Keratinocyte (primary cell): Measurements from ENCODE around the gene SLF2. TPM values are rescaled to one million over a fixed set of nuclear protein-coding genes. Genes with fewer than 3 reads are reported as not detected.

Experiments used
- DNase-seq: peaks from one replicate; pipeline ENCODE4 v3.0.0-alpha.2; 2011; ENCODE audit warnings: low read depth, missing footprints, low spot score
- FAIRE-seq: peaks from 2 replicates; lab custom pipeline; 2011; peaks lifted over from hg19 to GRCh38; lab: Jason Lieb, UNC
- H2AFZ ChIP-seq: 2 replicates; pipeline ENCODE4 v1.6.0; 2012; ENCODE audit warnings: low read length, control low read depth, inconsistent platforms; ENCODE audit not compliant: control insufficient read depth
- H3K27ac ChIP-seq: 2 replicates; pipeline ENCODE4 v1.5.1; 2011; ENCODE audit warnings: low read length; ENCODE audit not compliant: control insufficient read depth, insufficient read depth
- H3K27me3 ChIP-seq: 3 replicates; pipeline ENCODE4 v1.6.0; 2011; ENCODE audit warnings: low read length; ENCODE audit not compliant: control insufficient read depth, insufficient read depth; ENCODE audit errors: extremely low read depth
- H3K36me3 ChIP-seq, 2 experiments: 2 replicates in 1 of 2; 3 replicates in 1 of 2; pipeline ENCODE4 v1.5.1; 2011; ENCODE audit warnings: low read length in 2 of 2, mild to moderate bottlenecking in 1 of 2; ENCODE audit not compliant: control insufficient read depth in 2 of 2, insufficient read depth in 2 of 2; ENCODE audit errors: extremely low read depth in 1 of 2
- H3K4me1 ChIP-seq: 3 replicates; pipeline ENCODE4 v1.5.1; 2011; ENCODE audit warnings: low read length; ENCODE audit not compliant: control insufficient read depth, insufficient read depth; ENCODE audit errors: extremely low read depth
- H3K4me2 ChIP-seq: 3 replicates; pipeline ENCODE4 v1.6.0; 2011; ENCODE audit warnings: low read depth, low read length; ENCODE audit not compliant: control insufficient read depth, insufficient read depth; ENCODE audit errors: extremely low read depth
- H3K4me3 ChIP-seq, 3 experiments: fragments of 200-600 bp in 1 of 3; sonication (generic) in 1 of 3; 2 replicates in 2 of 3; 3 replicates in 1 of 3; pipeline ENCODE4 v1.5.1; 2011 to 2016; ENCODE audit warnings: low read length in 3 of 3, mild to moderate bottlenecking in 3 of 3, control low read depth in 2 of 3, inconsistent platforms in 1 of 3, low read depth in 1 of 3, mixed read lengths in 1 of 3, mixed run types in 1 of 3, moderate library complexity in 1 of 3; ENCODE audit not compliant: control insufficient read depth in 2 of 3, insufficient read depth in 2 of 3; ENCODE audit errors: extremely low read depth in 1 of 3
- H3K79me2 ChIP-seq: 2 replicates; pipeline ENCODE4 v1.6.0; 2012; ENCODE audit warnings: low read length; ENCODE audit not compliant: control insufficient read depth, insufficient read depth
- H3K9ac ChIP-seq: 3 replicates; pipeline ENCODE4 v1.6.0; 2011; ENCODE audit warnings: low read length; ENCODE audit not compliant: control insufficient read depth, insufficient read depth; ENCODE audit errors: extremely low read depth
- H3K9me1 ChIP-seq: 3 replicates; pipeline ENCODE4 v1.6.0; 2011; ENCODE audit warnings: low read length; ENCODE audit not compliant: control insufficient read depth, insufficient read depth; ENCODE audit errors: extremely low read depth
- H3K9me3 ChIP-seq: 2 replicates; pipeline ENCODE4 v1.5.1; 2012; ENCODE audit warnings: low read depth, low read length; ENCODE audit not compliant: control insufficient read depth
- H4K20me1 ChIP-seq: 3 replicates; pipeline ENCODE4 v1.6.0; 2011; ENCODE audit warnings: low read length; ENCODE audit not compliant: control insufficient read depth, insufficient read depth; ENCODE audit errors: extremely low read depth
- CTCF ChIP-seq, 3 experiments: IDR thresholded peaks in 1 of 3; conservative IDR thresholded peaks in 1 of 3; optimal IDR thresholded peaks in 1 of 3; 2 replicates in 2 of 3; 3 replicates in 1 of 3; pipeline versions ENCODE3 to v1.5.1; 2011; ENCODE audit warnings: low read length in 3 of 3, mild to moderate bottlenecking in 3 of 3, moderate library complexity in 2 of 3, control low read depth in 1 of 3, inconsistent platforms in 1 of 3; ENCODE audit not compliant: insufficient read depth in 2 of 3; ENCODE audit errors: extremely low read depth in 1 of 3
- EZH2 ChIP-seq: IDR thresholded peaks from one replicate; pipeline ENCODE4 v1.6.1; 2012; ENCODE audit warnings: inconsistent platforms, mild to moderate bottlenecking, low read length, moderate library complexity
- dilution Hi-C: fragments of 300-500 bp; cut with MboI; formaldehyde crosslinking; loops from one replicate; pipeline ENCODE4 v1.7.0; 2020; ENCODE audit warnings: low sequenced_read_pairs; ENCODE audit not compliant: extremely low pct_ligation_motif_present
- polyA plus RNA-seq, 5 experiments: library from polyadenylated mRNA; depleted of rRNA in 3 of 5; stranded (reverse) in 3 of 5; stranded (forward) in 1 of 5; unstranded in 1 of 5; fragments of >200 nt; gene quantifications; 1 replicate in 1 of 5; 2 replicates in 3 of 5; 3 replicates in 1 of 5; pipeline versions ENCODE4 v1.2.1 to v1.2.3, GENCODE V29; 2011 to 2012; ENCODE audit warnings: missing spikeins in 2 of 5, low read depth in 1 of 5, low replicate concordance in 1 of 5

Gene SLF2
- polyA plus RNA-seq, 1 donor (not counting 4 experiments of a cell fraction or from before 2014, with no cell fraction given), result 7.1 TPM

GRCh38 chr10:100982916-100983830 lies 70.4 kb downstream of the SLF2 start:
- Histone ChIP-seq H3K4me3 (no peak overlapping the region), H3K4me2 (no peak overlapping the region), H3K79me2 (peaks cover 24% of the 10 kb centered on the region), H3K36me3 (peaks cover 8 to 23% of the 10 kb centered on the region in 2 experiments), H3K27me3 (no peaks in the 10 kb centered on the region), H4K20me1 (no peaks in the 10 kb centered on the region), H3K9me3 (no peaks in the 10 kb centered on the region), H3K27ac (no peak overlapping the region), H3K9me1 (peaks cover 3% of the 10 kb centered on the region), H3K4me1 (peaks cover 10% of the 10 kb centered on the region), H2AFZ (no peak overlapping the region), H3K9ac (no peak overlapping the region)
- dilution Hi-C loops, result no loop called here
- DNase-seq (no peak), FAIRE-seq (no peak)
- TF ChIP-seq CTCF (optimal IDR thresholded peaks at IDR 0.05 in 1 of 3, IDR thresholded peaks at IDR 0.05 in 1 of 3, conservative IDR thresholded peaks at IDR 0.05 in 1 of 3; ENCODE audit: extremely low read depth in 1 of 3, insufficient read depth in 2 of 3, low read length in 3 of 3) (no peak), EZH2 (no peak)

- H3K27me3 ChIP-seq, result no peaks in the 10 kb centered on the region
- no peak overlapping the region for H3K9ac ChIP-seq
- H2AFZ ChIP-seq, result no peak overlapping the region
- peaks cover 17% of the 10 kb centered on the region for H3K4me1 ChIP-seq
- no peak overlapping the region for H3K27ac ChIP-seq
- TF ChIP-seq EZH2 (no peak), CTCF (optimal IDR thresholded peaks at IDR 0.05 in 1 of 3, IDR thresholded peaks at IDR 0.05 in 1 of 3, conservative IDR thresholded peaks at IDR 0.05 in 1 of 3; ENCODE audit: extremely low read depth in 1 of 3, insufficient read depth in 2 of 3, low read length in 3 of 3) (no peak)
- no peak overlapping the region for H3K4me3 ChIP-seq
- peaks cover 11 to 24% of the 10 kb centered on the region in 2 experiments for H3K36me3 ChIP-seq
- no peaks in the 10 kb centered on the region for H3K9me3 ChIP-seq
- peaks cover 33% of the 10 kb centered on the region for H3K79me2 ChIP-seq
- no peak for FAIRE-seq
- no peak for DNase-seq
- no peaks in the 10 kb centered on the region for H4K20me1 ChIP-seq
- dilution Hi-C loops, result no loop called here
- H3K9me1 ChIP-seq, result peaks cover 4% of the 10 kb centered on the region
- no peak overlapping the region for H3K4me2 ChIP-seq
Observed at GRCh38 chr10:100983868-100984671, 71.3 kb downstream of the SLF2 start.
